Thyroid gland (tissue), 4 donors: Measurements from ENCODE around the gene PHGDH. TPM values are rescaled to one million over a fixed set of nuclear protein-coding genes. Genes with fewer than 3 reads are reported as not detected.

Experiments used
- DNase-seq, 2 donors: peaks; one replicate each; pipeline ENCODE4 v3.0.0-alpha.2; 2019
- H3K27ac ChIP-seq, 3 donors: fragments of 200-600 bp; sonication (generic); 1 replicate in 2 of 3; 2 replicates in 1 of 3; pipeline ENCODE4 v1.5.1; 2016 to 2019; ENCODE audit warnings: mild to moderate bottlenecking in 1 of 3, moderate library complexity in 1 of 3
- H3K27me3 ChIP-seq: fragments of 200-600 bp; sonication (generic); one replicate; pipeline ENCODE4 v1.5.1; 2019
- H3K36me3 ChIP-seq, 2 donors: fragments of 200-600 bp; sonication (generic); one replicate each; pipeline ENCODE4 v1.5.1; 2016 to 2019
- H3K4me1 ChIP-seq, 2 donors: fragments of 200-600 bp; sonication (generic); one replicate each; pipeline ENCODE4 v1.5.1; 2017 to 2019
- H3K4me3 ChIP-seq, 3 donors: fragments of 200-600 bp; sonication (generic); replicated peaks in 1 of 3; 1 replicate in 2 of 3; 2 replicates in 1 of 3; pipeline ENCODE4 v1.5.1; 2016; ENCODE audit warnings: mild to moderate bottlenecking in 1 of 3
- H3K9me3 ChIP-seq: fragments of 200-600 bp; sonication (generic); one replicate; pipeline ENCODE4 v1.5.1; 2017
- CTCF ChIP-seq, 6 experiments: fragments of 200-600 bp in 3 of 6; fragments of 450-650 bp in 3 of 6; sonication (generic) in 3 of 6; IDR thresholded peaks; one replicate each; pipeline ENCODE4 v1.5.1; 2016 to 2019; ENCODE audit warnings: antibody characterized with exemption in 6 of 6, mild to moderate bottlenecking in 2 of 6, inconsistent platforms in 1 of 6, moderate library complexity in 1 of 6
- POLR2A ChIP-seq, 2 donors: fragments of 450-650 bp; IDR thresholded peaks; one replicate each; pipeline ENCODE4 v1.6.1; 2017; ENCODE audit warnings: antibody characterized with exemption in 2 of 2, mild to moderate bottlenecking in 2 of 2, moderate library complexity in 1 of 2
- WGBS, 2 donors: methylation state at CpG; one replicate each; pipeline ENCODE4 v1.1.5; 2017; 5-methylcytosine and 5-hydroxymethylcytosine counted together
- intact Hi-C: fragments of 100-400 bp; cut with DNase I; formaldehyde crosslinking; loops from one replicate; pipeline ENCODE4 v1.15.1; 2023
- total RNA-seq, 4 donors: library from RNA; depleted of rRNA; stranded (reverse); fragments of >200 nt; gene quantifications; one replicate each; pipeline ENCODE4 v1.2.3, GENCODE V29; 2016

The PHGDH gene
- total RNA-seq, 4 donors from 2014 or later, result 36.0 to 308 (median 102) TPM

- intact Hi-C loops, result no loop called here
- no peaks in the 10 kb centered on the region for H3K27me3 ChIP-seq
- TF ChIP-seq CTCF (IDR thresholded peaks at IDR 0.05), result no peak
- TF ChIP-seq POLR2A (IDR thresholded peaks at IDR 0.05), result no peak
- H3K27ac ChIP-seq, result peak overlapping the region in 2 of 3 donors; percentile 26 to 55
- no peaks in the 10 kb centered on the region for H3K9me3 ChIP-seq
- H3K4me1 ChIP-seq, result peaks cover 36 to 56% of the 10 kb centered on the region in 2 donors
- no peak overlapping the region for H3K4me3 ChIP-seq
- H3K36me3 ChIP-seq, result no peaks in the 10 kb centered on the region
- 54 to 62% methylated on average over 3 of the region's 3 CpGs for WGBS, 2 donors
- DNase-seq, result no peak
Measured at GRCh38 chr1:119771770-119772169, 60.0 kb downstream of the PHGDH start.

- no peaks in the 10 kb centered on the region for H3K36me3 ChIP-seq
- peak overlapping the region in 1 of 3 donors; percentile 71 for H3K27ac ChIP-seq
- DNase-seq, result no peak
- H3K27me3 ChIP-seq, result no peaks in the 10 kb centered on the region
- H3K4me3 ChIP-seq, result no peak overlapping the region
- no peaks in the 10 kb centered on the region for H3K9me3 ChIP-seq
- intact Hi-C loops, result no loop called here
- H3K4me1 ChIP-seq, result peaks cover 35 to 53% of the 10 kb centered on the region in 2 donors
- TF ChIP-seq POLR2A (IDR thresholded peaks at IDR 0.05), result no peak
- no peak for TF ChIP-seq CTCF (IDR thresholded peaks at IDR 0.05)
- WGBS, 2 donors, result 94 to 100% methylated on average over 2 of the region's 2 CpGs
Measured at GRCh38 chr1:119772298-119772697, 60.6 kb downstream of the PHGDH start.

GRCh38 chr1:119773711-119774241 lies 62.0 kb downstream of the PHGDH start:
- TF ChIP-seq POLR2A (IDR thresholded peaks at IDR 0.05) (no peak), CTCF (IDR thresholded peaks at IDR 0.05) (no peak)
- Histone ChIP-seq H3K9me3 (no peaks in the 10 kb centered on the region), H3K36me3 (no peaks in the 10 kb centered on the region), H3K4me3 (no peak overlapping the region), H3K27me3 (no peaks in the 10 kb centered on the region), H3K27ac (peak overlapping the region in 1 of 3 donors; percentile 71), H3K4me1 (peaks cover 29 to 52% of the 10 kb centered on the region in 2 donors)
- intact Hi-C loops, result no loop called here
- no peak for DNase-seq
- WGBS, 2 donors, result 61 to 75% methylated on average over 3 of the region's 3 CpGs

GRCh38 chr1:119774746-119775490 lies 63.2 kb downstream of the PHGDH start:
- 76 to 81% methylated on average over 7 of the region's 7 CpGs for WGBS, 2 donors
- TF ChIP-seq POLR2A (IDR thresholded peaks at IDR 0.05), result no peak
- TF ChIP-seq CTCF (IDR thresholded peaks at IDR 0.05), result no peak
- Histone ChIP-seq H3K36me3 (no peaks in the 10 kb centered on the region), H3K27me3 (no peaks in the 10 kb centered on the region), H3K27ac (peak overlapping the region in 1 of 3 donors; percentile 2), H3K4me3 (no peak overlapping the region), H3K4me1 (peaks cover 36 to 51% of the 10 kb centered on the region in 2 donors), H3K9me3 (no peaks in the 10 kb centered on the region)
- DNase-seq, result no peak
- intact Hi-C loops, result no loop called here

GRCh38 chr1:119778359-119778758 lies 66.6 kb downstream of the PHGDH start:
- Histone ChIP-seq H3K36me3 (no peaks in the 10 kb centered on the region), H3K9me3 (no peaks in the 10 kb centered on the region), H3K4me1 (peaks cover 41 to 45% of the 10 kb centered on the region in 2 donors), H3K27ac (peak overlapping the region in 1 of 3 donors; percentile 90), H3K4me3 (no peak overlapping the region), H3K27me3 (no peaks in the 10 kb centered on the region)
- intact Hi-C loops, result no loop called here
- peak in 1 of 2 donors; percentile 17 for DNase-seq
- WGBS, 2 donors, result 47% methylated on average over 6 of the region's 6 CpGs
- no peak for TF ChIP-seq POLR2A (IDR thresholded peaks at IDR 0.05)
- no peak for TF ChIP-seq CTCF (IDR thresholded peaks at IDR 0.05)
